Loucy (cell line): ENCODE results near the gene GPHN.
"Not testable (repeated sequence)": the region's sequence is repeated elsewhere in the genome, so short reads cannot be mapped to it uniquely, and the experiment has no call there.

Experiments used
- CTCF ChIP-seq: fragments of 200-600 bp; sonication (generic); conservative IDR thresholded peaks from 2 replicates; pipeline ENCODE4 v1.5.1; 2014; ENCODE audit warnings: mild to moderate bottlenecking, antibody characterized with exemption, low read length
- EZH2phosphoT487 ChIP-seq: fragments of 200-600 bp; IDR thresholded peaks from 2 replicates; pipeline ENCODE4 v1.6.1; 2018; ENCODE audit warnings: antibody characterized with exemption, mild to moderate bottlenecking, moderate library complexity, borderline replicate concordance

DNA sequence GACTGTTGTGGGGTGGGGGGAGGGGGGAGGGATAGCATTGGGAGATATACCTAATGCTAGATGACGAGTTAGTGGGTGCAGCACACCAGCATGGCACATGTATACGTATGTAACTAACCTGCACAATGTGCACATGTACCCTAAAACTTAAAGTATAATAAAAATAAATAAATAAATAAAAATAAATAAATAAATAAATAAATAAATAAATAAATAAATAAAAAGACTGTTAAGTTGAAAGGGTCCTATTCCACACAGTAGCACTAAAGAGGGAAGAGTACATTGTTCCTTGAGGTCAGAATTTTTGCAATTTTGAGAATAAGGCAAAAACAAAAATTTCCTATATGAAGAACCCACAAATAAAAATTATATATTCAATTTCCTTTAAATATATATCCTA, 329.5 kb downstream of the GPHN start:
- not testable (repeated sequence) for TF ChIP-seq CTCF, EZH2phosphoT487
